Right lobe of liver (tissue), 6 donors: Measurements from ENCODE around the gene ZMYND8. TPM values are rescaled to one million over a fixed set of nuclear protein-coding genes. Genes with fewer than 3 reads are reported as not detected.

ENCODE experiments used
- ATAC-seq, 4 donors: fragments of 200-7000 bp; cut with Tn5 transposase; one replicate each; pipeline ENCODE4 v1.9.1; 2020; ENCODE audit warnings: mild to moderate bottlenecking in 4 of 4, moderate library complexity in 4 of 4
- DNase-seq, 3 donors: peaks; one replicate each; pipeline ENCODE4 v3.0.0-alpha.2; 2020
- H3K27ac ChIP-seq, 3 donors: fragments of 200-600 bp; one replicate each; pipeline ENCODE4 v1.8.0; 2022
- H3K27me3 ChIP-seq, 2 donors: fragments of 200-600 bp; one replicate each; pipeline ENCODE4 v1.8.0; 2022
- H3K36me3 ChIP-seq, 4 donors: fragments of 200-600 bp; sonication (generic) in 1 of 4; one replicate each; pipeline versions ENCODE4 v1.5.1 to v1.8.0; 2017 to 2022; ENCODE audit warnings: control low read depth in 1 of 4
- H3K4me1 ChIP-seq, 4 donors: fragments of 200-600 bp; sonication (generic) in 1 of 4; one replicate each; pipeline versions ENCODE4 v1.5.1 to v1.8.0; 2017 to 2022; ENCODE audit warnings: control low read depth in 1 of 4
- H3K4me3 ChIP-seq, 3 donors: fragments of 200-600 bp; one replicate each; pipeline ENCODE4 v1.8.0; 2022
- H3K9me3 ChIP-seq, 4 donors: fragments of 200-600 bp; sonication (generic) in 1 of 4; one replicate each; pipeline versions ENCODE4 v1.5.1 to v1.8.0; 2017 to 2022; ENCODE audit warnings: control low read depth in 1 of 4
- POLR2A ChIP-seq: fragments of 450-650 bp; IDR thresholded peaks from one replicate; pipeline ENCODE4 v1.6.1; 2017; ENCODE audit warnings: antibody characterized with exemption, mild to moderate bottlenecking
- WGBS: methylation state at CpG from one replicate; pipeline ENCODE4 v1.1.6; 2018; ENCODE audit warnings: low coverage, low lambda C conversion rate; ENCODE audit not compliant: insufficient coverage; ENCODE audit errors: missing lambda C conversion rate; 5-methylcytosine and 5-hydroxymethylcytosine counted together
- intact Hi-C, 2 donors: fragments of 100-400 bp; cut with DNase I; formaldehyde crosslinking; loops; one replicate each; pipeline versions ENCODE4 v1.11.2 to v1.14.1; 2022
- total RNA-seq, 6 experiments: library from RNA; depleted of rRNA in 2 of 6; stranded (reverse); fragments of >200 nt in 2 of 6; fragmentation: NEBNext Ultra II Directional in 3 of 6; extraction: Animal tissue kit (Norgen Biotek cat#: 25700) in 3 of 6; gene quantifications; one replicate each; pipeline versions ENCODE4 v1.1.0 to v1.2.4, GENCODE V29; 2016 to 2023
- TF ChIP-seq, protein P1 (sequence below), 4 donors: fragments of 200-600 bp in 3 of 4; fragments of 450-650 bp in 1 of 4; IDR thresholded peaks; one replicate each; pipeline versions ENCODE4 v1.5.1 to v1.8.0; 2016 to 2022; ENCODE audit warnings: antibody characterized with exemption in 4 of 4, mild to moderate bottlenecking in 2 of 4
- donor health status: DM: no; HTN: yes; CAD: no.
- donor health status: DM: no; HTN: no; CAD: no.
- donor health status: DM: no; HTN: no; CAD: no.
- donor health status: DM: no; HTN: yes; CAD: no.
- donor health status: DM: no; HTN: yes; CAD: no.

Gene ZMYND8
- total RNA-seq, 6 experiments from 2014 or later, result 7.8 to 25.7 (median 13.8) TPM

DNA sequence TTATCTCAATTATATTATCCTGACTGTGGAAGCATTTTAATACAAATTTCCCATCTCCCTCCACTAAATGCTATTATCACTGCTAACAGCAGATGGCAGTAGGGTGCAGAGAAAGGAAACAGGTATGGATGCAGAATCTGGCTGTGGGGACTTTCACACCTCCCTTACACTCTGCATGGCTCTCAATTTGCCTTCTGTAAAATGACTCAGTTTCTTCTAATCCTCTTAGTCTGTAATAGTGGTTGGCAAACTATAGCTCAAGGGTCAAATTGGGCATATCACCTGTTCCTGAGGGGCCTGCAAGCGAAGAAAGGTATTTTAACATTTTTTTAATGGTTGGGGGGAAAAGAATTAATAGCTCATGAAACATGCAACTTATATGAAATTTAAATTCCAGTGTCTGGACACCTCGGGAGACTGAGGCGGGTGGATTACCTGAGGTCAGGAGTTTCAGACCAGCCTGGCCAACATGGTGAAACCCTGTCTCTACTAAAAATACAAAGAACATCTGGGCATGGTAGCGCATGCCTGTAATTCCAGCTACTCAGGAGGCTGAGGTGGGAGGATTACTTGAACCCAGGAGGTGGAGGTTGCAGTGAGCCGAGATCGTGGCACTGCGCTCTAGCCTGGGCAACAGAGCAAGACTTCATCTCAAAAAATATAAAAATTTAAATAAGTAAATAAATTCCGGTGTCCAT lies 83.5 kb downstream of the ZMYND8 start:
- H3K27ac ChIP-seq, result peak overlapping the region in 1 of 3 donors; percentile 41
- H3K36me3 ChIP-seq, result peaks cover 0 to 9% (median 4%) of the 10 kb centered on the region in 4 donors
- TF ChIP-seq POLR2A, result no peak
- TF ChIP-seq, protein P1, sequence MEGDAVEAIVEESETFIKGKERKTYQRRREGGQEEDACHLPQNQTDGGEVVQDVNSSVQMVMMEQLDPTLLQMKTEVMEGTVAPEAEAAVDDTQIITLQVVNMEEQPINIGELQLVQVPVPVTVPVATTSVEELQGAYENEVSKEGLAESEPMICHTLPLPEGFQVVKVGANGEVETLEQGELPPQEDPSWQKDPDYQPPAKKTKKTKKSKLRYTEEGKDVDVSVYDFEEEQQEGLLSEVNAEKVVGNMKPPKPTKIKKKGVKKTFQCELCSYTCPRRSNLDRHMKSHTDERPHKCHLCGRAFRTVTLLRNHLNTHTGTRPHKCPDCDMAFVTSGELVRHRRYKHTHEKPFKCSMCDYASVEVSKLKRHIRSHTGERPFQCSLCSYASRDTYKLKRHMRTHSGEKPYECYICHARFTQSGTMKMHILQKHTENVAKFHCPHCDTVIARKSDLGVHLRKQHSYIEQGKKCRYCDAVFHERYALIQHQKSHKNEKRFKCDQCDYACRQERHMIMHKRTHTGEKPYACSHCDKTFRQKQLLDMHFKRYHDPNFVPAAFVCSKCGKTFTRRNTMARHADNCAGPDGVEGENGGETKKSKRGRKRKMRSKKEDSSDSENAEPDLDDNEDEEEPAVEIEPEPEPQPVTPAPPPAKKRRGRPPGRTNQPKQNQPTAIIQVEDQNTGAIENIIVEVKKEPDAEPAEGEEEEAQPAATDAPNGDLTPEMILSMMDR (IDR thresholded peaks at IDR 0.05), result peak; percentile 85 to 96 (median 86)
- DNase-seq (peak in 1 of 3 donors; percentile 56), ATAC-seq (peak; percentile 84 to 95 (median 90))
- no peaks in the 10 kb centered on the region for H3K9me3 ChIP-seq
- 70% methylated on average over 8 of the region's 8 CpGs for WGBS
- H3K27me3 ChIP-seq, result no peaks in the 10 kb centered on the region
- peaks cover 0 to 11% (median 2%) of the 10 kb centered on the region in 4 donors for H3K4me1 ChIP-seq
- intact Hi-C loops, result loop anchor here in 1 of 2 donors (10.0 kb wide), 1 partner anchor 112 kb away; no protein-coding TSS in a partner anchor
- no peak overlapping the region for H3K4me3 ChIP-seq

DNA sequence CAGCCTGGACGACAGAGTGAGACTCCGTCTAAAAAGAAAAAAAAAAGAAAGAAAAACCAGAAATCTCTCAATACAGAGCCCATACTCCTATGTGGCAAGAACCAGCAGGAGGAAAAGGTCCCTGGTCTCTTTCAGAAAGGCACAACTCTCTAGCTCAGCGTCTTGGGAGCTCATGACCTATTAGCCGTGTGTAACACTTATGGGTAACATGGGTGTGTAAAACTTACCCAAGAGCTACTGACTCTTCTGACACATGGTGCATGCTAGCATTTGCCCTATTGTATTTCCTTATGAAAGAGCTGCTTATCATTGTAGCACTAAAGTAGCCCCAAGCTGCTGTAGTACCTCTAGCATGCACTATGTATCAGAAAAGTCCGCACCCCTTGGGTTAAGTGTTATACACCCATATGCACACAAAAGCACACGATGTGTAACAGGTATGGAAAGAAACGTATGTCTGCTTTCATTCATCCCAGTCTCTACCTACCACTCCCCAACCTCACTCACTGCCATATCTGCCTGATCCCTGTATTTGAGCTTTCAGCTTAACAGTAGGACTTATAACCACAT lies 85.4 kb downstream of the ZMYND8 start:
- 89% methylated on average over 4 of the region's 7 CpGs for WGBS
- no peak for TF ChIP-seq POLR2A
- TF ChIP-seq, protein P1 (IDR thresholded peaks at IDR 0.05), result no peak
- DNase-seq (no peak), ATAC-seq (no peak)
- Histone ChIP-seq H3K4me1 (peaks cover 0 to 11% (median 2%) of the 10 kb centered on the region in 4 donors), H3K36me3 (peaks cover 0 to 8% (median 3%) of the 10 kb centered on the region in 4 donors), H3K27me3 (no peaks in the 10 kb centered on the region), H3K9me3 (no peaks in the 10 kb centered on the region), H3K27ac (no peak overlapping the region), H3K4me3 (no peak overlapping the region)
- intact Hi-C loops, result loop anchor here in 1 of 2 donors (10.0 kb wide), 1 partner anchor 114 kb away; no protein-coding TSS in a partner anchor

GRCh38 chr20:47269309-47270165 lies 87.0 kb downstream of the ZMYND8 start:
- DNase-seq (no peak), ATAC-seq (no peak)
- no peak for TF ChIP-seq POLR2A
- TF ChIP-seq, protein P1 (IDR thresholded peaks at IDR 0.05), result no peak

GRCh38 chr20:47267621-47268020 lies 88.9 kb downstream of the ZMYND8 start:
- Histone ChIP-seq H3K36me3 (peaks cover 0 to 5% (median 0%) of the 10 kb centered on the region in 4 donors), H3K4me3 (no peak overlapping the region), H3K27ac (no peak overlapping the region), H3K27me3 (no peaks in the 10 kb centered on the region), H3K4me1 (no peaks in the 10 kb centered on the region), H3K9me3 (no peaks in the 10 kb centered on the region)
- ATAC-seq, result no peak
- TF ChIP-seq, protein P1 (IDR thresholded peaks at IDR 0.05), result no peak
- TF ChIP-seq POLR2A, result no peak
- WGBS, result 58% methylated on average over 2 of the region's 5 CpGs
- intact Hi-C loops, result no loop called here
- no peak for DNase-seq

More at GRCh38 chr20:47269309-47270165, 87.0 kb downstream of the ZMYND8 start:
- H3K36me3 ChIP-seq, result peaks cover 0 to 5% (median 0%) of the 10 kb centered on the region in 4 donors
- H3K4me3 ChIP-seq, result no peak overlapping the region
- intact Hi-C loops, result loop anchor here in 1 of 2 donors (10.0 kb wide), 1 partner anchor 115 kb away; no protein-coding TSS in a partner anchor
- peaks cover 0 to 7% (median under 1%) of the 10 kb centered on the region in 4 donors for H3K4me1 ChIP-seq
- WGBS, result 95% methylated on average over 7 of the region's 7 CpGs
- H3K9me3 ChIP-seq, result no peaks in the 10 kb centered on the region
- H3K27ac ChIP-seq, result no peak overlapping the region
- H3K27me3 ChIP-seq, result no peaks in the 10 kb centered on the region
